ENCODE measurements around the gene DIDO1. TPM values are rescaled to one million over a fixed set of nuclear protein-coding genes. Genes with fewer than 3 reads are reported as not detected.
A peak's percentile ranks its signal among the peaks of the same experiment; 100 is the strongest.

Gene DIDO1
- total and polyA plus RNA-seq, 2 of the 4 experiments (the other 2 are of a cell fraction) = 21.8 to 28.1 TPM

DNA sequence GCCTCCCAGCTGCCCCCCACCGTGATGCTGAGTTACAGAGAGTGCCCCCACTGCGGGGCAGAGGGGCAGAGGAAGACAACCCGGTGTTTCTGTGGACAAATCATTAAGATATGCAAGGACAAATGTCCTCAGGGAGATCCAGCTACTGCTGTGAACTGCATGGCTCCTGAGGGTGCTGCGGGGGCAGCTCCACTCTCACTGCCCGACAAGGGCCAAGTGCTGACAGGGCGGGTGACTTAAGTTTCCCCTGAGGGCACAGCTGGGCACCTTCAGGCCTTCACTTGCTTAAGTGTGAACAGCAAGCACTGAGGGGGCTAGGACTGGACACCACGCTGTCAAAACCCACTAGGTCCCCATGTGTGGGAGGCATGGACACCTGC is 38.5 kb downstream of the DIDO1 start:
- H2BK5ac ChIP-seq (ENCODE audit: low read depth, low read length, poor library complexity, severe bottlenecking) = peak overlapping the region; percentile 63
- POLR2A ChIA-PET (ENCODE audit: unreplicated experiment) = no interaction called here
- dilution Hi-C loops (cut with HindIII; ENCODE audit: low sequenced_read_pairs, unreplicated experiment) = no loop called here
- peak overlapping the region; percentile 50; the same call in 1 of the 2 replicates for H2AK5ac ChIP-seq (ENCODE audit: low read depth, low read length)
- no peak overlapping the region for H3K4me3 ChIP-seq (ENCODE audit: insufficient read depth, low read depth, low read length)
- no peak overlapping the region for H3K4me2 ChIP-seq (ENCODE audit: low read depth, low read length)
- no peak overlapping the region for H3K23ac ChIP-seq (ENCODE audit: low read depth, low read length)
- H4K91ac ChIP-seq (ENCODE audit: insufficient read depth, low read depth, low read length) = peak overlapping the region; percentile 13; the same call in 1 of the 2 replicates
- H3K36me3 ChIP-seq (ENCODE audit: control insufficient read depth, insufficient read depth, low read length) = peaks cover 53% of the 10 kb centered on the region
- no peak overlapping the region for H2BK15ac ChIP-seq (ENCODE audit: low read depth, low read length)
- H3K27me3 ChIP-seq (ENCODE audit: control insufficient read depth, insufficient read depth, low read length) = no peaks in the 10 kb centered on the region
- DNase-seq = no peak
- H4K5ac ChIP-seq (ENCODE audit: low read depth, low read length) = no peak overlapping the region
- peak overlapping the region; percentile 51 for H2AK9ac ChIP-seq (replicated peaks; ENCODE audit: low read depth, low read length, poor library complexity)
- peak overlapping the region; percentile 10; the same call in 1 of the 2 replicates for H3K14ac ChIP-seq (replicated peaks; ENCODE audit: low read depth, low read length)
- BruUV-seq (replicated peaks) = no TSS peak
- peak overlapping the region; percentile 27 for H3K4ac ChIP-seq (ENCODE audit: low read depth, low read length)
- peak; percentile 37 for ATAC-seq (ENCODE audit: low read depth)
- no peak overlapping the region for H2BK120ac ChIP-seq (ENCODE audit: low read depth, low read length)
- in situ Hi-C loops (cut with MboI; ENCODE audit: low sequenced_read_pairs) = no loop called here
- H3K18ac ChIP-seq (ENCODE audit: low read depth, low read length) = no peak overlapping the region
- H3K9ac ChIP-seq (ENCODE audit: low read depth, low read length) = no peak overlapping the region
- peaks cover 11% of the 10 kb centered on the region for H3K9me1 ChIP-seq (ENCODE audit: insufficient read depth, low read length)
- intact Hi-C loops (cut with micrococcal nuclease) = no loop called here
- H3K9me3 ChIP-seq (ENCODE audit: control insufficient read depth, insufficient read depth, low read length) = no peaks in the 10 kb centered on the region
- CTCF ChIA-PET = interaction anchor here (1.0 to 1.7 kb wide), 2 partner anchors 12 to 13 kb away, joined by 5 to 12 read pairs; no protein-coding TSS in a partner anchor
- H4K8ac ChIP-seq (ENCODE audit: low read depth in 2 of 2, low read length in 2 of 2) = peak overlapping the region in 1 of 2 experiments; percentile 17; a peak in 2 of 4 replicates
- no peak overlapping the region for H2AFZ ChIP-seq (replicated peaks; ENCODE audit: low read length, poor library complexity)
- no peak overlapping the region for H2BK20ac ChIP-seq (ENCODE audit: low read depth, low read length)
- TF ChIP-seq POLR2A (IDR thresholded peaks at IDR 0.05; ENCODE audit: low read depth, low read length) (no peak), RAD21 (IDR thresholded peaks at IDR 0.05; ENCODE audit: low read length) (no peak), BHLHE40 (IDR thresholded peaks at IDR 0.05; ENCODE audit: low read depth, low read length) (no peak)
- TF ChIP-seq, protein P1, sequence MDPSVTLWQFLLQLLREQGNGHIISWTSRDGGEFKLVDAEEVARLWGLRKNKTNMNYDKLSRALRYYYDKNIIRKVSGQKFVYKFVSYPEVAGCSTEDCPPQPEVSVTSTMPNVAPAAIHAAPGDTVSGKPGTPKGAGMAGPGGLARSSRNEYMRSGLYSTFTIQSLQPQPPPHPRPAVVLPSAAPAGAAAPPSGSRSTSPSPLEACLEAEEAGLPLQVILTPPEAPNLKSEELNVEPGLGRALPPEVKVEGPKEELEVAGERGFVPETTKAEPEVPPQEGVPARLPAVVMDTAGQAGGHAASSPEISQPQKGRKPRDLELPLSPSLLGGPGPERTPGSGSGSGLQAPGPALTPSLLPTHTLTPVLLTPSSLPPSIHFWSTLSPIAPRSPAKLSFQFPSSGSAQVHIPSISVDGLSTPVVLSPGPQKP (IDR thresholded peaks at IDR 0.05; ENCODE audit: borderline replicate concordance, low read depth, low read length) = no peak
- H3K4me1 ChIP-seq (ENCODE audit: control insufficient read depth, insufficient read depth, low read length) = peaks cover 11% of the 10 kb centered on the region
- H3K79me1 ChIP-seq (ENCODE audit: low read depth in 1 of 2, low read length in 2 of 2) = peaks cover 0 to 41% of the 10 kb centered on the region in 2 experiments; a peak in 3 of 4 replicates
- peaks cover 20% of the 10 kb centered on the region for H4K20me1 ChIP-seq (ENCODE audit: insufficient read depth, low read length)
- H3K56ac ChIP-seq (ENCODE audit: extremely low read depth, insufficient read depth, low read length) = no peak overlapping the region
- H3K27ac ChIP-seq (ENCODE audit: insufficient read depth, low read length) = peak overlapping the region; percentile 45
- WGBS, 2 experiments (ENCODE audit: extremely low coverage in 2 of 2, insufficient read length in 1 of 2) = 100% methylated on average over 1 of the region's 7 CpGs; no CpG with 5 or more reads in 1 of the 2 experiments

All from IMR-90 (cell line).